NCI-H345 (cell line): ENCODE data around the gene ZRSR2.

ENCODE experiments used
- DNase-seq: peaks from one replicate; lab custom pipeline; 2025; lab: John Stamatoyannopoulos, UW

Gene ZRSR2

GRCh38 chrX:15854080-15854655, 63.9 kb downstream of the ZRSR2 start:
- DNase-seq = no peak

DNA sequence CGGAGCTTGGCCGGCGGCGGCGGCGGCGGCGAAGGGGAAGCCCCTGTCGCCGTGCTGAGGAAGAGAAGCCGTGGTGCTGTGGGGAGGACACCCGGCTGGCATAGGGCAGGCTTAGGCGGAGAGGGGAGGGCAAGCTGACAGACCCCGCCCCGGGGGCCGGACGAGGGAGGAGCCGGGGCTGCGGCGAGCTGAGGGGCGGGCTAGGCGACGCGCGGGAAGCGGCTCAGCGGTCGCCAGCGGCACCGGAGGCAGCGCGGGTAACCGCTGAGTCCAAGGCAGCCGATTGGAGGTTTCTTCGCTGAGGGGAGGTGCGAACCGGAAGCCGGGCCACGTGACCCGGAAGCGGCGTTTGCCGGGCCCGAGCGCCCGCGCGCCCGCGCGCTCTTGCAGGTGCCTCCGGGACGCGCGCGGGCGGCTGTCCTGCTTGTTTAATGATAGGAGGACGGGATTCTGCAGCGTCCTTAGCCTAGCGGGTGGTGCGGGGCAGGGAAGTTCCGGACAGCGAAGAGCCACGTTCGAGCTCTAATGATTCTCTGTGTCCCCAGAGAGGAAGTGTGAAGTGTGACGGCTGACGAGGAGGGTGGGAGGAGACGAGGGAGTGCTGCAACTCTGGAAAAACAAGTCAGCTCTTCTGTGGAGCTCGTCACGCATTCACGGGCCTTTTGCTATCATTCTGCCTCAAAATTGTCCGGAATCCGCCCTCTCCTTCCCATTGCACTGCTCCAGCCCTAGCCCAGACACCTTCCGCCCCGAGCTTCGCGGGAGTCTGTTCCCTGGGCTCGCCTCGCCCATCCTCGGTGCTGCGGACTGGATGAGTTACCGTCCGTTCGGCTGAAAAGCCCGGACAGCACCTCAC, 64.7 kb downstream of the ZRSR2 start, which contains the start of gene AP1S2:
TSS of gene AP1S2 (minus strand) at position 102 of the 856 bp plus-strand sequence. CDS start 2,289 bp downstream, outside the sequence.
- peak; percentile 95 for DNase-seq

- DNase-seq = no peak
These were observed 65.4 kb downstream of the ZRSR2 start for GRCh38 chrX:15855568-15856221.

DNA sequence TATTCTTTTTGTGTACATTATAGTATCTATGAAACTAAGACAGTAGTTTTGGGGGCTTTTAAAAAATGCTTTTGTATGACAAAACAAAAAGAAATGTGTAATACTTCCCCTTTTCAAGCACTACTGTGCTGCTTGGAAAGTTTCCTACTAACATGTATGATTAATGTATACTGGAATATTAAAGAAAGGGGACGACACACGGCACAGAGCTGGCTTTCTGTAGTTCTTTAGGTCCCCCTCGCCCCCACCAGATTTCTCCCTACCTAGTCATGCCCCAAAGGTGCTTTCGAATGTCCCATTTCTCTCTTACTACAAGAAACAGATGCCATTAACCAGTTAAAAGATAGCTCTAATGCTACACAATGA, 65.9 kb downstream of the ZRSR2 start:
- DNase-seq = no peak

DNA sequence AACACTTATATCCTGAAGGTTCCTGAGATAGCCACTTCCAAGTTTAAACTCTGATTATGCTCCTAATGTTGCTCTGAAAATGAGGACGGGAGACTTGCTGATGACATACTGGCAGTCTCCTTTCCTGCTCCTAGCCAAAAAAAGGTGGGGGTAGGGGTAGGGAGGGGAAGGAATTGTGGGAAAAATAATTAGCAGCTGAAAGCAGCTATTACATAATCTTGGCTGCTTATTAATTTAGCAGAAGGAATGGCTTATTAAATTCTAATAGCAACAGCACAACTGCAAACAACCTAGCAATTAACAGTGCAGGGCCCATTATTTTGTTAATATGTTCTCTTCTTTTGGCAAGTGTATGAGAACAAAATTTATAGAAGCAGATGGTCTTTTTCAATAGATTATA, 66.4 kb downstream of the ZRSR2 start:
- DNase-seq = no peak

DNA sequence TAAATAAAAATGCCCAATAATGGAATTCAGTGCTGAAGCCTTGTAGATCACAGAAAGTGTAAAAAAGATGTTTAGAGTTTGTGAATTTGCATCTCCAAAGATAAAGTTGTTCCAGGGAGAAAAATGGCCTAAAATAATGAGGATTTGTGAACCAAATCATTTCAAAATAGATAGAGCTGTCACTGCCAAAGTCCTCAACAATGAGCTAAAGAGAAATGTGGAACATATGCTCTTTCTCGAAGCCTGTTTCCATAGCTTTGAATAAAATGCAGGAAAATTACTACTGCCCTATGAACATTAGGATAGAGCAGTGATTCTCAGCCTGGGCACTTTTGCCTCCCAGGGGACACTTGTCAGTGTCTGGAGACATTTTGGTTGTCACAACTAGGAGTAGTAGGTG, 67.8 kb downstream of the ZRSR2 start:
- DNase-seq = no peak

DNA sequence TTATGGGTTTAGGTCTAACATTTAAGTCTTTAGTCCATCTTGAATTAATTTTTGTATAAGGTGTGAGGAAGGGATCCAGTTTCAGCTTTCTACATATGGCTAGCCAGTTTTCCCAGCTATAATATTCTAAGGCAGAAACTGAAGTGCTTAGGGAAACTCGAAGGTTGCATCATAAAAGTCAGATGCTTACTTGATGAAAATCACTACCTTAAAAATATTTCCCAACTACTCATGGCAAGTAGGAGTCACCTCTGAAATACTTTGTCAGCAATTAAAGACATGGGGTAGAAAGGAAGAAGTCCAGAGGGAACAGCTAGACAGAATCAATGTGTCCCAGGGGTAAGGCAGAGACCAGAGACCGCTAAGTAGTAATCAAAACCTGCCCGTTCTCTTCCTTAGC, 70.6 kb downstream of the ZRSR2 start:
- no peak for DNase-seq

DNA sequence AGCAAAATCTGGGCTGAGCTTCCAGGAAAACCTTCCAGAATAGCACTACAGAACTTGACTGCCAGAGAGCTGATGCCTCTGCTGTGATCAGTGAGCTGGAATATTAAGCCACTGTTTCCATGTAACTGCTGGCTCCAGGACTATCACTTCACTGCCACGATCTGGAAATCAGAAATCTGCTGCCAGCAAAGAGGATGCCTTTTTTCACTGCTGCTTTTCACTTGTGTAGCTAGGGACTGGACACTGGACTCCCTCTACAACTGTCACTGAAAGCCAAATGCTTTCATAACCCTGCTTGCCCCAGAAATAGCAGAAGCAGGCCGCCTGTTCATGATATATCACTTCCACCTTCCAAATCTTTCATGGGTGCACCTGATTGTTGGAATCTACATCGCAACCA, 73.7 kb downstream of the ZRSR2 start:
- DNase-seq = no peak

DNA sequence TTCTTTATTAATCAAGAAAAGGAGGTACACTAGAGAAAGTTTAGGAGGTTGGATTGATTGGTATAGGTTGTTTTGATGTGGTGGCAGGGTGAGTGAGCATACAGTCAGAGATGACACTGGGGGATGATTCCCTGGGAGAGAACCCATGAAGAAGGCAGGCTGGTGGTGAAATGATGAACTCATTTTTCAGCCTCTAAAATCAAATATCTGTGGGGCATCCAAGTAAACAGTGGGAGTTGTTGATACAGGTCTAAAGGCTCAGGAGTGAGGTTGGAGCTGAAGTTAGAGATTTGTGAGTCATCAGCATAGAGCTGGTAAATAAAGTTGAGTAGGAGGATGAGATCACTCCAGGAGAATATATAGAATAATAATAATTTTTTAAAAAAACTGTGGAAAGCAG, 74.3 kb downstream of the ZRSR2 start:
- DNase-seq = no peak

DNA sequence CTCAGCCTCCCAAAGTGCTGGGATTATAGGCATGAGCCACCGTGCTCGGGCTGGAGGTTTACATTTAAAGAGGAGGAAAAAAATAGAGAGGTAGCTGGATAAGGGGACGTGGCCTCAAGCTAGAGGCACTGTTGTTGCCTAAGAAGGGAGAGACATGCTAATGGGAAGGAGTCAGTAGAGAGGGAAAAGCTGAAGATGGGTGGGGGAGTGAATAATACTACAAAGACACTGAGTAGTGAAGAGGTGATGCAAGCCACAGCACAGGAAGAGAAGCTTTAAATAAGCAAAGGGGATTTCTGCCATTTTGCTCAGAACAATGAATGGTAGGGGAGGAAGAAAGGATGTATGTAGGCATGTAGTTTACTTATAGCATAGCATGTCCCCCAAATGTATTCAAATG, 75.9 kb downstream of the ZRSR2 start:
- DNase-seq = no peak

DNA sequence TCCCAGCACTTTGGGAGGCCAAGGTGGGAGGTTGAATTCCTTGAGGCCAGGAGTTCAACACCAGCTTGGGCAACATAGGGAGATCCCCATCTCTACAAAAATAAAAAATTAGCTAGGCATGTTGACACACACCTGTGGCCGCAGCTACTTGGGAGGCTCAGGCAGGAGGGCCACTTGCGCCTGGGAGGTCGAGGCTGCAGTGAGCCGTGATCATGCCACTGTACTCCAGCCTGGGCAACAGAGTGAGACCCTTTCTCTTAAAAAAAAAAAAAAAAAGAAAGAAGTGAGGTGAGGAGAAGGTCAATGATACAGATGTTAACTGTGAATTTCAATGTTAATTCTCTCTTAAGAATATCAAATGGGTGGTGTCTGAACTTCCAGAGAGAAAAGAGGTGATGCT, 79.4 kb downstream of the ZRSR2 start:
- DNase-seq = no peak

- DNase-seq = no peak
These were observed 80.0 kb downstream of the ZRSR2 start for GRCh38 chrX:15870310-15870709.
